GM12878 (cell line): ENCODE measurements around the gene SLC38A1. TPM values are rescaled to one million over a fixed set of nuclear protein-coding genes. Genes with fewer than 3 reads are reported as not detected.

Experiments used
- ASH2L ChIP-seq: fragments of 300-600, 200-600 bp; sonication (generic); IDR thresholded peaks from 2 replicates; pipeline ENCODE4 v1.6.1; 2017; ENCODE audit warnings: low read depth, mild to moderate bottlenecking, borderline replicate concordance
- ATF2 ChIP-seq: IDR thresholded peaks from 2 replicates; pipeline ENCODE4 v1.6.1; 2012; ENCODE audit warnings: low read length, inconsistent platforms
- ATF7 ChIP-seq: fragments of 450-650 bp; IDR thresholded peaks from 2 replicates; pipeline ENCODE4 v1.6.1; 2016; ENCODE audit warnings: low read depth, mild to moderate bottlenecking
- BCL3 ChIP-seq: IDR thresholded peaks from 2 replicates; pipeline ENCODE4 v1.6.1; 2011; ENCODE audit warnings: borderline replicate concordance, low read depth, mild to moderate bottlenecking, moderate library complexity, low read length; ENCODE audit not compliant: insufficient read depth, poor library complexity, severe bottlenecking
- CHD4 ChIP-seq: fragments of 200-600 bp; sonication (generic); IDR thresholded peaks from 2 replicates; pipeline ENCODE4 v1.6.1; 2016; ENCODE audit warnings: mild to moderate bottlenecking
- CTCF ChIP-seq, 3 experiments: IDR thresholded peaks in 2 of 3; conservative IDR thresholded peaks in 1 of 3; 2 replicates each; pipeline ENCODE4 v1.5.1; 2011; ENCODE audit warnings: low read depth in 3 of 3, low read length in 3 of 3, mild to moderate bottlenecking in 3 of 3, control low read depth in 2 of 3, moderate library complexity in 2 of 3, inconsistent platforms in 1 of 3, mixed read lengths in 1 of 3; ENCODE audit not compliant: control insufficient read depth in 2 of 3, insufficient read depth in 1 of 3; ENCODE audit errors: extremely low read depth in 1 of 3
- JUNB ChIP-seq: IDR thresholded peaks from 2 replicates; pipeline ENCODE4 v1.6.1; 2016; ENCODE audit warnings: antibody characterized with exemption, mild to moderate bottlenecking
- NBN ChIP-seq: fragments of 450-650 bp; IDR thresholded peaks from 2 replicates; pipeline ENCODE4 v1.6.1; 2016
- NKRF ChIP-seq: fragments of 450-650 bp; conservative IDR thresholded peaks from 2 replicates; pipeline ENCODE4 v1.6.1; 2017; ENCODE audit warnings: mild to moderate bottlenecking, moderate library complexity
- NRF1 ChIP-seq: conservative IDR thresholded peaks from 2 replicates; pipeline ENCODE4 v1.6.1; 2011; ENCODE audit warnings: mild to moderate bottlenecking, low read depth, low read length, improper control_type of control experiment
- PAX8 ChIP-seq: fragments of 450-650 bp; IDR thresholded peaks from 2 replicates; pipeline ENCODE4 v1.6.1; 2017; ENCODE audit warnings: mild to moderate bottlenecking, moderate library complexity
- POLR2AphosphoS5 ChIP-seq: IDR thresholded peaks from 2 replicates; pipeline ENCODE4 v1.6.1; 2011; ENCODE audit warnings: mild to moderate bottlenecking, low read length, inconsistent platforms
- RAD51 ChIP-seq: fragments of 450-650 bp; IDR thresholded peaks from 2 replicates; pipeline ENCODE4 v1.6.1; 2016; ENCODE audit warnings: moderate library complexity, mild to moderate bottlenecking, inconsistent platforms
- RCOR1 ChIP-seq: conservative IDR thresholded peaks from 2 replicates; pipeline ENCODE4 v1.6.1; 2012; ENCODE audit warnings: low read depth, low read length, improper control_type of control experiment
- SIX5 ChIP-seq: IDR thresholded peaks from 2 replicates; pipeline ENCODE4 v1.6.1; 2011; ENCODE audit warnings: mild to moderate bottlenecking, low read depth, low read length, moderate library complexity; ENCODE audit not compliant: severe bottlenecking
- SMARCA5 ChIP-seq: fragments of 450-650 bp; IDR thresholded peaks from 2 replicates; pipeline ENCODE4 v1.6.1; 2017; ENCODE audit warnings: mild to moderate bottlenecking
- SUZ12 ChIP-seq: fragments of 200-600 bp; sonication (generic); IDR thresholded peaks from one replicate; pipeline ENCODE4 v1.6.1; 2018; ENCODE audit warnings: antibody characterized with exemption, mild to moderate bottlenecking; ENCODE audit not compliant: unreplicated experiment
- TAF1 ChIP-seq: IDR thresholded peaks from 2 replicates; pipeline ENCODE4 v1.6.1; 2011; ENCODE audit warnings: mild to moderate bottlenecking, low read depth, low read length, borderline replicate concordance
- ZBTB33 ChIP-seq: fragments of 450-650 bp; IDR thresholded peaks from 2 replicates; pipeline ENCODE4 v1.6.1; 2017; ENCODE audit warnings: mild to moderate bottlenecking
- ZNF217 ChIP-seq: fragments of 450-650 bp; IDR thresholded peaks from 2 replicates; pipeline ENCODE4 v1.6.1; 2017; ENCODE audit warnings: antibody characterized with exemption, mild to moderate bottlenecking
- ZZZ3 ChIP-seq: IDR thresholded peaks from 2 replicates; pipeline ENCODE4 v1.6.1; 2011; ENCODE audit warnings: low read depth; ENCODE audit not compliant: control insufficient read depth, insufficient read length
- polyA plus RNA-seq, 11 experiments: library from polyadenylated mRNA; depleted of rRNA in 4 of 11; unstranded in 6 of 11; stranded (reverse) in 5 of 11; fragments of >200 nt; fragmentation: Nextera tagmentation in 4 of 11; fragmentation: Illumina TruSeq in 1 of 11; extraction: Ambion mirVana in 4 of 11; extraction: Trizol in 1 of 11; gene quantifications; 1 replicate in 1 of 11; 2 replicates in 10 of 11; pipeline versions ENCODE4 v1.2.1 to v1.2.3, GENCODE V29; 2011 to 2016; ENCODE audit warnings: inconsistent platforms in 2 of 11, missing spikeins in 2 of 11, low read depth in 1 of 11
- total RNA-seq, 4 experiments: library from RNA; depleted of rRNA in 3 of 4; stranded (reverse); fragments of >200 nt in 3 of 4; fragmentation: Illumina TruSeq in 1 of 4; extraction: Trizol in 1 of 4; gene quantifications; 2 replicates each; pipeline versions ENCODE4 v1.2.1 to v1.2.3, GENCODE V29; 2013 to 2021

Gene SLC38A1
- total and polyA plus RNA-seq, 10 of the 15 experiments (the other 5 are each of a cell fraction or from before 2014, with no cell fraction given) = 38.1 to 191 (median 144) TPM

- 0 out of 2 replicates have a peak, but pooled peaks have one; percentile 17 for TF ChIP-seq SMARCA5
- TF ChIP-seq ZZZ3 = no peak
- peak; percentile 95 for TF ChIP-seq ATF2
- peak; percentile 72 for TF ChIP-seq NBN
- no peak; the same call in none of the 2 replicates for TF ChIP-seq JUNB
- no peak for TF ChIP-seq SIX5
- TF ChIP-seq POLR2AphosphoS5 = peak; percentile 39; the same call in 1 of the 2 replicates
- no peak for TF ChIP-seq ASH2L
- no peak for TF ChIP-seq RCOR1
- no peak for TF ChIP-seq PAX8
- TF ChIP-seq NRF1 = no peak
- TF ChIP-seq ZNF217 = peak; percentile 84; the same call in 1 of the 2 replicates
- TF ChIP-seq ZBTB33 = no peak
- no peak for TF ChIP-seq TAF1
- TF ChIP-seq NKRF = no peak
- peak; percentile 73 for TF ChIP-seq BCL3
- no peak for TF ChIP-seq SUZ12
- TF ChIP-seq ATF7 = peak; percentile 70
- TF ChIP-seq CTCF (IDR thresholded peaks at IDR 0.05 in 2 of 3, conservative IDR thresholded peaks at IDR 0.05 in 1 of 3; ENCODE audit: control insufficient read depth in 2 of 3, extremely low read depth in 1 of 3, insufficient read depth in 1 of 3, low read depth in 3 of 3, low read length in 3 of 3) = no peak
- TF ChIP-seq RAD51 = no peak
- TF ChIP-seq CHD4 = no peak
These were observed 51.1 kb downstream of the SLC38A1 start (continued) for GRCh38 chr12:46217541-46218321.
